NCI-H510A (cell line): ENCODE data around the gene ZG16B.

ENCODE experiments used
- DNase-seq: peaks from one replicate; lab custom pipeline; 2025; lab: John Stamatoyannopoulos, UW

Gene ZG16B, protein sequence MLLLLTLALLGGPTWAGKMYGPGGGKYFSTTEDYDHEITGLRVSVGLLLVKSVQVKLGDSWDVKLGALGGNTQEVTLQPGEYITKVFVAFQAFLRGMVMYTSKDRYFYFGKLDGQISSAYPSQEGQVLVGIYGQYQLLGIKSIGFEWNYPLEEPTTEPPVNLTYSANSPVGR

DNA sequence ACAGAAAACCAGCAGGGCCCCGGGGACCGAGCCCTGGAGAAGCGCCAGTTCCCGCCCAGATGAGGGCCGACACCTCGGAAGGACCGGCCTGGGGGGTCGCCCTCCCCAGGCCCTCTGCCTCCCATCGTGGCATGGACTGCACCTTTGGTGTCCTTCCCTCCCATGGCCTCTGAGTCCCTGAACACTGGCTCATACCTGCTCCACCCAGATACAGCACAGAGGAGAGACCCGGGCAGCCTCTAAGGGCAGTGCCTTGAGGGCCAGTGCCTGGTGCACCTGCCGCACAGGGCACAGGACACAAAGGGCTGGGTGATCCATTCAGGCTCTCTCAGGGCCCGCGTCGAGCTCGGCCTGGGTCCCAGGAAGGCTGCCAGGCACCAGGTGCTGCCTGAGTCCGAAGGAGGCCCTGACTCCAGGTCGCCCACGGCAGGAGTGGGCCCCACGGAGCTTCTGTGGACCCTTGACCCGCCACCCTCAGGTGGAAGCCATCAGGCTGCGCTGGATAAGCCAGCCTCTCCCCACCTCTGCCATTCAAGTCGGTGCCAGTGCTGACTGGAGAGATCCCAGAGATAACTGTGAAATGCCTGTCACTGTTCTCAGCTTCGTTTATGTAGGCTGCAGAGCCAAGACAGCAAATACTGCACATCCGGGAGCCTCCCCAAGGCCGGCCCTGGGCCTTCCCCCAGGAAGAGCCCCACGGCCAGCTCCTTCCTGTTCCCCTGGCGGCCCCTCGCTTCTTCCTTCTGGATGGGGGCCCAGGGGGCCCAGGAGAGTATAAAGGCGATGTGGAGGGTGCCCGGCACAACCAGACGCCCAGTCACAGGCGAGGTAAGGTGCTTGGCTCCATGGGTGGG lies at the start of gene ZG16B:
Gene ZG16B (plus strand): TSS at position 803 of the 854 bp plus-strand sequence. CDS start 139 bp downstream, outside the sequence.
- no peak for DNase-seq

DNA sequence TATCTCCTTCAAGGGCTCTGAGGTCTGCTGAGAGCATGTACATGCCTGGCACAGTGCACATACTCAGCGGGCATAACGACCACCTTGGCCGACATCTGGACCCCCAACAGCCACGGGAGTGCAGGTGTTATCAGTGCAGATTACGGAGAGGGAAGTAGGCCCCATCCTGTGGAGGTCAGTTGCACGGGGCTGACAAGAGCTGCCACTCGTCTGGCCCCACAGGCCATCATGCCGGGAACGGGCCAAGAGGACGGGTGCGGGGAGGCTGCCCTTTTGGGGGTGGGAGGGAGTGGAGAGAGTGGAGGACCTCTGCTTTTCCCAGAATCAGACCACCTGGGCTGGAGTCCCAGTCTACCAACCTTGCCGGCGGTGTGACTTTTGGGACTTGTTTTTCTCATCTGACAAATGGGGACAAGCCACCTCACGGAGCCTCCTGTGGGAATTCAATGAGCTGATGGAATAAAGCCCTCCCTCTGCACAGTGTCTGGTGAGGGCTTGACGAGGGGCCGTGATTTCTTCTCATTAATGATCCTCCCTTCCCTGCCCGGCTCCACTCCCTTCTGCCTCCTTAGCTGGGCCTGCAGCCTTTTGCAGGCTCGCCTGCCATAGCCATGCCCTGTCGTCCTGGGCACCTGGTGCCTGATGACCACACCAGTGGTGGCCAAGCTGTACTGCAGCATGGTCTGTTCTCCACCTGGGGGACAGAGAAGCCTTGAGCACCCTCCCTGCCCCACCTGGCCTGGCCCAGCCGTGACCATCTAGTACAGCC lies 47.3 kb upstream of the ZG16B start:
- DNase-seq, result no peak

DNA sequence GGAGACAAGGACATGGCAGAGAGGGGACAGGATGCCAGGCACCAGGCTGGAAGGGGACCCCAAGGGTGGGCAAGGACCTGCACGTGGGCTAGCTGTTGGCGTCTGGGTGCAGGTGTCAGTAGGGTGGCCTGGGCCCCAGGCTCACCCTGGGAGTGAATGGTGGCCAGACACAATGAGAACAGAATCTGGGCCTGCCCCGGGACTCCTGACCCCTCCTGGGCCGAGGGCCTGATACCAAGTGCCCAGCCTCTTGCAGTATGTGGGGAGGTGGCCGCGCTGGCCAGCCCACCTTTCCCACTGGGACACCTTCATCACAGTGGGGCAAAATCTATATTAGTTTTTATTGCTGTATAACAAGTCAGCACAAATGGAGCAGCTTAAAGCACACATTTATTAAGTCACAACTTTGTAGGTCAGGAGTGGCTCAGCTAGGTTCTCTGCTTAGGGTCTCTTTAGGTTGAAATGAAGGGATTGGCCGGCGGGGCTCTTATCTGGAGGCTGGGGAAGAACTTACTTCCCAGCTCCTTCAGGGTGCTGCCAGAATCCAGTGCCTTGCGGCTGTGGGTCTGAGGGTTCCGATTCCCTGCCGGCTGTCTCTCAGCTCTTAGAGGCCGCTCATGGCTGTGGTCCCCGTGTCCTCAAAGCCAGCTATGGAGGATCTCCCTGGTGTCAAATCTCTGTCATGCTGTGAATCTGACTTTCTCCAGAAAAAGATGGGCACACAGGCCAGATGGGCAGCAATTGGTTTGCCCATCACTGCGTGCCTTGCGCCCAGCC lies 46.3 kb upstream of the ZG16B start:
- DNase-seq, result no peak

DNA sequence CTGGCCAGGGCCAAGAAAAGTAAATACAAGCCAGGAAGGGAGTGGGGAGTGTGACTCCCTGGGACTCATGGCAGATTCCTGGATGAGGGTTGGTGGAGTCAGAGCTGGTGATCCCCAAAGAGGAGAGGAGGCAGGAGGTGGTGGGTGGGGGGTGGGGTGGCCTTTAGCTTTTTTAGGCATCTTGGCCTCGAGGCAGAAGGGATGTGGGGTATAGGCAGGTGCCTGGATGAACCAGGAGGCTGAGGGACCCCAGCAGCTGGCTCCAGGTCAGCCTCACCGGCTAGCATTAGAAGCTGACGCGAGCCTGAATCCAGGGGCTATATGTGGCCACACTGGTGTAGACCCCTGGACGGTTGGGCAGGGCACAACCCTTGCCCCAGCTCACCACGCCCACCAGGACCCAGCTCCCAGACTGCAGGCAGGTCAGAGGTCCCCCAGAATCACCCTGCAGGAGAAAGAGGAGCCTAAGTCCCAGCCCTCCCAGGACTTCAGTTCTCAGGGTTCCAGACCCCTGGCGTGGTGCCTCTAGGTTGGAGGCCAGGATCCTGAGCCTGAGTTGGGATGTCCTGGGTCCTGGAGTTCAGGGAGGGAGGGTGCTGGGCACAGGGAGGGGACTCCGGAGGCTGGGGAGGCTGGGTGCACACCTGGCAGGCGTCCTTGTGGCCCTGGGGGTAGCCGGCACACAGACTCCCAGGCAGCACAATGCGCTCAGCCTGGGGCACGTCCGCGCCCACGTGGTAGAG lies 45.6 kb upstream of the ZG16B start:
- DNase-seq, result no peak

DNA sequence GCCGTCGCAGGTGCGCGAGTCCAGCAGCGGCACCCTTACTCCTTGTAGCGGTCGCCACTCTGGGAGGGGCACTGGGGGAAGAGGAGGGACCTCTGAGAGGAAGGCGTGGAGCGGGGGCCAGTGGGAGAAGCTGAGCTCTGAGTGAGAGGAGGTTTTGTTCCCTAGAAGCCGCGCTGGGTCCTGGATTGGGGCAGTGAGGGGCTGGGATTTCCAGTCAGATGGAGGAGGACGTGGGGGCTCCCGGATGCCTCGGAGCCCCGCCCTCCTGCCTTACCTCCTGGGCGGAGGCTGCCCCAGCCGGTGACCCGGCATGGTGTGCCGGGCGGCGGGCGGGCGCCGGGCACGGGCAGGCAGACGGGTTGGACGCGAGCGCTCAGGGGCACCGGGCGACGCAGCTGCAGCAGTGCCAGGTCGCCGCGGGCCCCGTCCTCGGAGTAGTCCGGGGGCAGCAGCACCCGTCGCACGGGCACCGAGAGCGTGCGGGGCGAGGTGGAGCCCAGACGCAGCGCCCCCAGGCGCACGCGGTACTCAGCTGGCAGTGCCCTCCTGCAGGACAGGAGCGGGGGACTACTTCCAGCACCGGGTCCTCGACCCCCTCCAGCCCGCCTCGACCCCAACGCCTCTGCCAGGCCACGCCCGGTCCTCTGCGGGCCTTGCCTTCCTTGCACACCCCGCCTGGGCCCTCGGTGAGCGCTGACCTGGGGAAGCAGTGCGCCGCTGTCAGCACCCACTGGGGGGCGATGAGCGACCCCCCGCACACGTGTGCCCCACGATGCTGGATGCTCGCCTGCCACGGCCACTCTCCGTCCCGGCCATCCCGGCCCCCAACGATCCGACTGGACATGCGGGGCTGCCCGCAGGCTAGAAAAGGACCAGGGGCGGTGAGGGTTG lies 44.8 kb upstream of the ZG16B start:
- DNase-seq, result no peak

DNA sequence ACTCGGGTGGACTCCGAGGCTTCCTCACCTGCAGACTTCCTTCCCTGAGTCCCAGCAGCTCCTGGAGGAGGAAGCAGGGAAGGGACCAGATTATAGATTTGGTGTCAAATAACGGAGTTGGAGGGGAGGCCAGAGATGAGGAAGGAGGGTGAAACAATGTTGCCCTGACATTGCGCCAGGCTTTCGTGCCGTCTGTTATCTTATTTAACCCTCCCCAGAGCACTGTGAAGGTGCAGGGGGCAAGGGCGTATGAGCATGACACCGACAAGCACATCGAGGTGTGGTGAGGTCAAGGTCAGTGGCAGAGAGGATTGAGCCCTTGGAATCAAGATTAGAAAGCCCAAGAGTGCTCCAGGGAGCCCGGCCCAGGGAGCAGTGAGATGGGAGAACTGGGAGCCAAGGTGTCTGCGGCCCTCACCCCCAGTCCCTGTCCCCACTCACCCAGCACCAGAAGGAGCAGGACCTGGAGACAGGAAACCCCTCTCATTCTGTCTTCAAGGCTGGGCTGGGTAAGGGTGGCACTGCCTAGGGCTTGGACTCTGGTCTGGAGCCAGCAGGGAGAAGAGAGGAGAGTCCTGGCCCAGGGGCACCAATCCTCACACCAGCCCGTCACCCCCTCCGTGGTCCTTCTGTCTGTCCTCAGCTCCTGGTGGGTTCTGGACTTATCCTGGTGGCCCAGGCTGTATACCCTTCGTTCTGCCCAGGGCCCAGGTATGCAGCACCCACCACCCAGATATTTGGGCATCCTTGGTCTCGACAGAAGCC lies 43.9 kb upstream of the ZG16B start:
- DNase-seq, result no peak

DNA sequence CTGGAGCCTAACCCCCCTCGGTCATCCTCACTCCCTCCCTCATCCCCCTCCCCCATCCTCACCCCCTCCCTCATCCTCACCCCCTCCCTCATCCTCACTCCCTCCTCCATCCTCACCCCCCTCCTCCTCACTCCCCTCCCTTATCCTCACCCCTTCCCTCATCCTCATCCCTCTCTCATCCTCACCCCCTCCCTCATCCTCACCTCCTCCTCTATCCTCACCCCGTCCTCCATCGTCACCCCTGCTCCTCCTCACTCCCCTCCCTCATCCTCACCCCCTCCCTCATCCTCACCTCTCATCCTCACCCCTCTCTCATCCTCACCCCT lies 43.3 kb upstream of the ZG16B start:
- DNase-seq, result no peak

DNA sequence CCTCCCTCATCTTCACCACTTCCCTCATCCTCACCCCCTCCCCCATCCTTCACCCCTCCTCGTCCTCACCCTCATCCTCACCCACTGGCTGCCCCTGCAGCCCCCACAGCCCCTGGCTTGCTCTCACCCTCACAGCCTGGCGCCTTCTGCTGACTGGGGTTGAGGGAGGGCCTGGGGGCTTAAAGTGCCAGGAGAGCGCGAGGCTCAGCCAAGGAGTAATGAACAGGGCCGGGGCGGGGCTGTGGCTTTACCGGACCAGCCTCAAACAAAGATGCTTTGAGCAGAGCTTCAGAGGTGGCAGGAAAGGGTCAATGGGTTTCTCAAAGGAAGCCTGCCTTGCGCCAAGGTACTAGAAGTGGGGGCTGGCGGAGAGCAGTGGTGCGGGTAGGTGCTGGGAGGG lies 42.7 kb upstream of the ZG16B start, which contains the start of gene PRSS33:
Gene PRSS33 (minus strand): TSS at position 155 of the 400 bp plus-strand sequence. CDS start 1,013 bp downstream, outside the sequence.
- no peak for DNase-seq

DNA sequence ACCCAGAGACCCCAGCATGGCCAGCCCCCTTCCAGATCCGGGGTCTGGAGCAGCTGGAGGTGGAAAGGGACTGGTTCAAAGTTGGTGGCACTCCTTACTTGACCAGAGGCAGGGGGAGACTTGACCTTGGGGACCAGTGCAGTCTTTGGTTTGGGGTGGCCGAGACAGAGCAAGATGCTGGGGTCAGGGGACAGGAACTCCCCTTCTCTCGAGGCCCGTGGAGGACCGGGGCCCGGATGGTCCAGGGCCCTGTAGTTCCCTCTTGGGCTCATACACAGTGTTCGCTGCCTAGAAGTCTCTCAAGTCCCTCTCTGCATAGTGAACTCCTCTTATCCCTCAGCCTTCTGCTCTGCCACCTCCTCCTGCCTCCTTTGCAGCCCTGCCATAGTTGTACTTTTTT lies 42.1 kb upstream of the ZG16B start:
- no peak for DNase-seq

DNA sequence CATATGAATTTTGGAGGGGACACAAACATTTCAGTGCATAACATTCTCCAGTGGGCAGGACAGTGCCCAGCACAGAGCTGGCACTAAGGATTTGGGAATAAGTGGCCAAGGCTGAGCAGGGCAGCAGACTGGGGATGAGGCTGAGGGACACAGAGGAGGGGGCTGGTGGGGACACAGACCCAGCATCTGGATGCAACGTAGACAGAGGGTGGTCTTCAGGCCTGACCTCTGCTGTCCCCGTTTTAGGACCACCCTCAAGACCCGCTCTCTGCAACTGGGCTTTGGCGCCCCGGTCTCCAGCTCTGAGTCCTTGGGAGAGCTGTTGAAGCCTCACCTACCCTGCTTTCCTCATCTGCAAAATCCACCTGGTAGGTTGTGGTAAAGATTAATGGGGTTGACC lies 39.5 kb upstream of the ZG16B start:
- no peak for DNase-seq

DNA sequence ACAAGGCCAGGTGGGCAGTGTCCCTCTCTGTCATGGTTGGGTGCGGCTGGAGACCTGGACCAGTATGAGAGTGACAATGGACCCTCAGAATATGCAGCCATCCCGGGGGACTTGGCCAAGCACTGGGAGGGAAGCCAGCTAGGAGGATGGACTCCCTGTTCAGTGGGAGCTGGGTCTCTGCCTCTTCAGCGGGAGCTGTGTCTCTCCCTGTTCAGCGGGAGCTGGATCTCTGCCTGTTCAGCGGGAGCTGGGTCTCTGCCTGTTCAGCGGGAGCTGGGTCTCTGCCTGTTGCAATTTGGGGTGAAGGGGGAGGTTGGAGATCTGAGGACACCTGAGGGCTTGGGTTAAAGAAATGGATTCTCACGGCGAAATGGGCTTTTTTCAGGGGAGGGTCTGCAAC lies 38.9 kb upstream of the ZG16B start:
- DNase-seq, result no peak

DNA sequence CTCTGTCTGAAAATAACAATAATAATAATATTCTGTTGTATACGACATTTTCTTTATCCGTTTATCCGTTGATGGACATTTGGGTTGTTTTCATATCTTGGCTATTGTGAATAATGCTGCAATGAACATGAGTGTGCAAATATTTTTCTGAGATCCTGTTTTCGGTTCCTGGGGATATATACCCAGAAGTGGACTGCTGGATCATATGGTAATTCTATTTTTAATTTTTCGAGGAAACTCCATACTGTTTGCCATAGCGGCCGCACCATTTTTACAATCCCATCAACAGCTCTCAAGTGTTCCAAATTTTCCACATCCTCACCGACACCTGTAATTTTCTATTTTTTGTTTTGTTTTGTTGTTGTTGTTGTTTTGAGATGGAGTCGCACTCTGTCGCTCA lies 37.2 kb upstream of the ZG16B start:
- no peak for DNase-seq

DNA sequence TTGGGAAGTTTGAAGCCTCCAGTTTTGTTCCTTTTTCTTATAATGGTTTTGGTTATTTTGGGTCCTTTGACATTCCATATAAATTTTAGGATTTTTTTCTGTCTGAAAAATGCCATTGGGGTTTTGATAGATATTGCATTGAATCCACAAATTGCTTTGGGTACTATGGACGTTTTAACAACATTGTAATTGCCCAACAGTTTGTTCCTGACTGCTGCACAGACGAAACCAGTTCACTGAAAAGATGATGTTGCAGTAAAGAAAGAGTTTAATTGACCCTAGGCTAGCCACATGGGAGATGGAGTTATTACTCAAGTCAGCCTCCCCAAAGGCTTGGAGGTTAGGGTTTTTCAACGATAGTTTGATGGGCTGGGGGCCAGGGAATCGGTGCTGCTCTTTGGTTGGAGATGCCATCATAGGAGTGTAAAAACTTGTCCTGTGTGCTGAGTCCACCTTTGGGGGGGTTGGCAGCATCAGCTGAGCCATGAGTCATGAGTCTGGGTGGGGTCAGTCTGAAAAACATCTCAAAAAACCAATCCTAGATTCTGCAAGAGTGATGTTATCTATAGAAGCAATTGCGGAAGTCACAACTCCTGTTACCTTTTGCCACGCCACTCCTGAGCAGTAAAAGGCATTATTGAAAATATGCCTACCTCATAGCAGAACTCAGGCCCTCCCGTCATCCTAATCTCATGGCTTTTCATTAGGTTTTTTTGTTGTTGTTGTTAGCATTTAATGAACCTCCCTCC lies 34.5 kb upstream of the ZG16B start:
- DNase-seq, result no peak

DNA sequence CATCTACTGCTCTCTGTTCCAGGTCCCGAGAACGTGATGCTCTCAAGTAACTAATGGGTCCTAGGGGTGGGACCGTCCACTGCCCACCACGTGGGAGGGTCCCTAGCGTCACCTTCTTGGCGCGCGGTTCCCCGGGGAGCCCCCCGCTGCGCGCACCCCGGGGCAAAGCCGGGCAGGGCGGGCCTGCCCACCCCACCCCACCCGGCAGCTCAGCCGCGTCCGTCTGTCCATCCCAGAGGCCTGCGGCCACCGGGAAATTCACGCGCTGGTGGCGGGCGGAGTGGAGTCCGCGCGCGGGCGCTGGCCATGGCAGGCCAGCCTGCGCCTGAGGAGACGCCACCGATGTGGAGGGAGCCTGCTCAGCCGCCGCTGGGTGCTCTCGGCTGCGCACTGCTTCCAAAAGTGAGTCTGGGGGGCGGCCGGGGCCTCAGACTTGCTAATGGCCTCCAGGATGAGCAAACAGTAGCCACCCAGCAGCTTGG lies 31.3 kb upstream of the ZG16B start:
- no peak for DNase-seq

DNA sequence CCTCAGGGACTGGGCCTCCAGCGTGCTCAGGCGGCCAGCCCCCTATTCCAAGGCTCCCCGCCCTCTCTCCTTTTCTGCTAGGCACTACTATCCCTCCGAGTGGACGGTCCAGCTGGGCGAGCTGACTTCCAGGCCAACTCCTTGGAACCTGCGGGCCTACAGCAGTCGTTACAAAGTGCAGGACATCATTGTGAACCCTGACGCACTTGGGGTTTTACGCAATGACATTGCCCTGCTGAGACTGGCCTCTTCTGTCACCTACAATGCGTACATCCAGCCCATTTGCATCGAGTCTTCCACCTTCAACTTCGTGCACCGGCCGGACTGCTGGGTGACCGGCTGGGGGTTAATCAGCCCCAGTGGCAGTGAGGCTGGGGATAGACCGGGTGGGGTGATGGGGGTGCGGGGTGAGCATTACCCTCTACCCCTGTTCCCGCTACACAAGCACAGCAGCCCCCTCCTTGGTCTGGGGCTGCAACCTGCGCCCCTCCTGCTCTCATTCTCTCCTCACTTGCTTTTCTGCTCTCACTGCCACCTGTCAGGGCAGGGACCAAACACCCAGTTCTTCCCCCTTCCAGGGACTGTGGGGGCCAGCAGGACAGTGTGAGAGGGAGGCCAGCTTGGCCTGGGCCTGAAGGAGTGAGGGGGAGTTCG lies 30.8 kb upstream of the ZG16B start:
- DNase-seq, result no peak

DNA sequence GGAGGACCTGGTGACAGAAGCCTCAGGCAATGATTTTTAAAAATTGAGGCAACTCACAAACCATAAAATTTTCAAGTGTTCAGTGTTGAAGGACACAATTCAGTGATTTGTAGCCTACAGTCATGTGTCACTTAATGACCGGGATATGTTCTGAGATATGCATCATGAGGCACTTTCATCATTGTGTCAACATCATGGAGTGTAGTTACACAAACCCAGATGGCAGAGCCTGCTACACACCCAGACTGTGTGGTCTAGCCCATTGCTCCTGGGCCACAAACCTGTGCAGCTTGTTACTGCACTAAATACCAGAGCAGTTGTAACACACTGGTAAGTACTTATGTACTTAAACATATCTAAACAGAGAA lies 30.3 kb upstream of the ZG16B start:
- DNase-seq, result no peak

DNA sequence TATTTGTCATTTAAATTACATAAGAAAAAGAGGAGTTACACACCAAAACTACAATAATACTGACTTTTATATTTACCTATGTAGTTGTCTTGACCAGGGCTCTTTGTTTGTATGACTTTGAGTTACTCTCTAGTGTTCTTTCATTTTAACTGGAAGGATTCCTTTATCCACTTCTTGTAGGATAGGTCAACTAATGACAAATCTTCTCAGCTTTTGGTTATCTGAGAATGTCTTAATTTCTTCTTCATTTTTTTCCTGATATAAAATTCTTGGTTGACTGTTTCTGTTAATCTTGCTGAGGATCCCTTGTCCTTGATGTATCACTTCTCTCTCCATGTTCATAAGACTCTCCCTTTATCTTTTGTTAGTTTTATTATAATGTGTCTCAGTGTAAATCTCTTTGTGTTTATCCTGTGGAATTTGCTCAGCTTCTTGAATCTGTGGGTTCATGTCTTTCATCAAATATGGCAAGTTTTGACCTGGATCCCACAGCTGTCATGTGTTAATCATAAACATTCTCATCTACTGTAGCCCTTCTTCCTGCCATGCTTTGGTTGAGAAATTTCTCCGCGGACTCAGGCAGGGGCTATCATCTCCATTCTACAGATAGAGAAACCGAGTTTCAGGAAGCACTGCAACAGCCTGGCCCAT lies 26.4 kb upstream of the ZG16B start:
- DNase-seq, result no peak

DNA sequence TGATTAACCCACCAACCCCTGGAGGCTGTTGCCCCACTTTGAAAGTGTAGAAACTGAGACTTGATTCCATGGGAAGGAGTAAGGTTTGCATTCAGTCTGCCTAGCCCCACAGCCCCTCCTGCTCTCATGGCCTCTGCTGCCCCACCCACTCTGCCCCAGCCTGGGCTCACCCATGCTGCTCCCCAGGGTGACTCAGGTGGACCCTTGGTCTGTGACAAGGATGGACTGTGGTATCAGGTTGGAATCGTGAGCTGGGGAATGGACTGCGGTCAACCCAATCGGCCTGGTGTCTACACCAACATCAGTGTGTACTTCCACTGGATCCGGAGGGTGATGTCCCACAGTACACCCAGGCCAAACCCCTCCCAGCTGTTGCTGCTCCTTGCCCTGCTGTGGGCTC lies 25.4 kb upstream of the ZG16B start:
- DNase-seq, result no peak
